GM19372 (cell line): ENCODE data around the gene CRKL.
A peak's percentile ranks its signal among the peaks of the same experiment; 100 is the strongest.

Experiments used
- ATAC-seq: cut with Tn5 transposase; IDR thresholded peaks from one replicate; pipeline ENCODE4 v1.9.1; 2021; ENCODE audit warnings: mild to moderate bottlenecking, low read depth, moderate library complexity; ENCODE audit not compliant: unreplicated experiment

The CRKL gene

GRCh38 chr22:20993304-20994127, 76.3 kb downstream of the CRKL start:
- no peak for ATAC-seq

- ATAC-seq = no peak
Observed at GRCh38 chr22:20994128-20994901, 77.1 kb downstream of the CRKL start.

- ATAC-seq = no peak
Observed at GRCh38 chr22:20994902-20995241, 77.7 kb downstream of the CRKL start.

- no peak for ATAC-seq
Observed at GRCh38 chr22:20995329-20996030, 78.3 kb downstream of the CRKL start.

GRCh38 chr22:20996031-20996410, 78.8 kb downstream of the CRKL start:
- ATAC-seq = no peak

- no peak for ATAC-seq
Observed at GRCh38 chr22:20996598-20997535, 79.7 kb downstream of the CRKL start.

GRCh38 chr22:20997536-20998257, 80.5 kb downstream of the CRKL start:
- no peak for ATAC-seq

GRCh38 chr22:20998411-20999336, 81.5 kb downstream of the CRKL start:
- no peak for ATAC-seq

GRCh38 chr22:20999350-21000206, 82.4 kb downstream of the CRKL start:
- no peak for ATAC-seq

GRCh38 chr22:21000207-21000986, 83.2 kb downstream of the CRKL start:
- no peak for ATAC-seq

- ATAC-seq = no peak
Observed at GRCh38 chr22:21000987-21001600, 83.9 kb downstream of the CRKL start.

- peak; percentile 85 for ATAC-seq
Observed at GRCh38 chr22:21001601-21002325, 84.6 kb downstream of the CRKL start, which contains the start of gene THAP7. Gene THAP7 (minus strand): TSS chr22:21002118. CDS start chr22:21001911, 207 bp downstream.
